Mesenchymal stem cell (in vitro differentiated cells and primary cell): ENCODE data around the gene RTF1.

ENCODE experiments used
- DNase-seq: peaks from one replicate; pipeline ENCODE4 v3.0.0-alpha.2; 2013
- H2AFZ ChIP-seq: one replicate; pipeline ENCODE4 v1.6.1; 2013; ENCODE audit warnings: low read depth, mild to moderate bottlenecking, control low read depth, inconsistent platforms, low read length, moderate library complexity
- H2AK5ac ChIP-seq: 2 replicates; pipeline ENCODE4 v1.6.1; 2013; ENCODE audit warnings: low read length, moderate library complexity, mild to moderate bottlenecking, inconsistent platforms; ENCODE audit not compliant: severe bottlenecking
- H2BK120ac ChIP-seq: one replicate; pipeline ENCODE4 v1.6.1; 2013; ENCODE audit warnings: low read depth, mild to moderate bottlenecking, inconsistent platforms, low read length, moderate library complexity
- H2BK12ac ChIP-seq, 2 experiments: one replicate each; pipeline ENCODE4 v1.6.1; 2013; ENCODE audit warnings: inconsistent platforms in 2 of 2, low read length in 2 of 2, mild to moderate bottlenecking in 2 of 2, moderate library complexity in 2 of 2, control low read depth in 1 of 2
- H2BK15ac ChIP-seq: one replicate; pipeline ENCODE4 v1.6.1; 2013; ENCODE audit warnings: mild to moderate bottlenecking, low read depth, inconsistent platforms; ENCODE audit not compliant: poor library complexity, severe bottlenecking
- H2BK5ac ChIP-seq: 2 replicates; pipeline ENCODE4 v1.6.1; 2013; ENCODE audit warnings: low read depth, mild to moderate bottlenecking, low read length, control low read depth, inconsistent platforms; ENCODE audit not compliant: poor library complexity, severe bottlenecking
- H3K14ac ChIP-seq, 2 experiments: one replicate each; pipeline ENCODE4 v1.6.1; 2013; ENCODE audit warnings: inconsistent platforms in 2 of 2, low read length in 2 of 2, control low read depth in 1 of 2, mild to moderate bottlenecking in 1 of 2, moderate library complexity in 1 of 2
- H3K18ac ChIP-seq, 2 experiments: one replicate each; pipeline ENCODE4 v1.6.1; 2013; ENCODE audit warnings: inconsistent platforms in 2 of 2, low read length in 2 of 2, control low read depth in 1 of 2, low read depth in 1 of 2, mild to moderate bottlenecking in 1 of 2
- H3K23ac ChIP-seq, 2 experiments: one replicate each; pipeline ENCODE4 v1.6.1; 2013; ENCODE audit warnings: inconsistent platforms in 2 of 2, low read length in 2 of 2, mild to moderate bottlenecking in 2 of 2, moderate library complexity in 2 of 2, control low read depth in 1 of 2
- H3K27ac ChIP-seq: 2 replicates; pipeline ENCODE4 v1.5.1; 2013; ENCODE audit warnings: mild to moderate bottlenecking, moderate library complexity, low read length, control low read depth, inconsistent platforms; ENCODE audit not compliant: poor library complexity, severe bottlenecking
- H3K27me3 ChIP-seq, 2 experiments: 2 replicates each; pipeline versions ENCODE4 v1.6.1 to v1.7.0; 2013; ENCODE audit warnings: low read length in 2 of 2, mild to moderate bottlenecking in 2 of 2, moderate library complexity in 2 of 2, control low read depth in 1 of 2, inconsistent platforms in 1 of 2; ENCODE audit not compliant: control insufficient read depth in 1 of 2, insufficient read depth in 1 of 2
- H3K36me3 ChIP-seq, 2 experiments: 2 replicates each; pipeline versions ENCODE4 v1.6.1 to v1.7.0; 2013; ENCODE audit warnings: low read length in 2 of 2, control low read depth in 1 of 2, inconsistent platforms in 1 of 2, low read depth in 1 of 2, mild to moderate bottlenecking in 1 of 2; ENCODE audit not compliant: insufficient read depth in 2 of 2, control insufficient read depth in 1 of 2
- H3K4ac ChIP-seq, 2 experiments: one replicate each; pipeline ENCODE4 v1.6.1; 2013; ENCODE audit warnings: inconsistent platforms in 2 of 2, low read length in 2 of 2, mild to moderate bottlenecking in 2 of 2, moderate library complexity in 2 of 2, control low read depth in 1 of 2, low read depth in 1 of 2
- H3K4me1 ChIP-seq: 2 replicates; pipeline ENCODE4 v1.6.1; 2013; ENCODE audit warnings: low read depth, low read length, control low read depth; ENCODE audit not compliant: control insufficient read depth, insufficient read depth
- H3K4me2 ChIP-seq: 2 replicates; pipeline ENCODE4 v1.6.1; 2013; ENCODE audit warnings: low read length, mild to moderate bottlenecking, inconsistent platforms; ENCODE audit not compliant: poor library complexity, severe bottlenecking
- H3K4me3 ChIP-seq, 2 experiments: 2 replicates each; pipeline versions ENCODE4 v1.5.1 to v1.7.0; 2013; ENCODE audit warnings: low read length in 2 of 2, mild to moderate bottlenecking in 2 of 2, control low read depth in 1 of 2, low read depth in 1 of 2; ENCODE audit not compliant: insufficient read depth in 1 of 2
- H3K79me1 ChIP-seq: replicated peaks from 2 replicates; pipeline ENCODE4 v1.6.1; 2013; ENCODE audit warnings: mild to moderate bottlenecking, control low read depth, low read length, inconsistent platforms; ENCODE audit not compliant: poor library complexity, severe bottlenecking
- H3K9ac ChIP-seq: 2 replicates; pipeline ENCODE4 v1.7.0; 2013; ENCODE audit warnings: mild to moderate bottlenecking, low read length, moderate library complexity
- H3K9me3 ChIP-seq: 2 replicates; pipeline ENCODE4 v1.7.0; 2013; ENCODE audit warnings: mild to moderate bottlenecking, low read length; ENCODE audit not compliant: control insufficient read depth
- H4K8ac ChIP-seq: one replicate; pipeline ENCODE4 v1.6.1; 2013; ENCODE audit warnings: inconsistent platforms, mild to moderate bottlenecking, low read length, moderate library complexity
- H4K91ac ChIP-seq: one replicate; pipeline ENCODE4 v1.6.1; 2013; ENCODE audit warnings: mild to moderate bottlenecking, low read length, inconsistent platforms
- whole genome bisulfite sequencing: methylation state at CpG from one replicate; pipeline ENCODE4 v1.1.7; 2013; ENCODE audit warnings: mixed read lengths; 5-methylcytosine and 5-hydroxymethylcytosine counted together

Gene RTF1

GRCh38 chr15:41504751-41505492 is 88.0 kb downstream of the RTF1 start:
- Histone ChIP-seq H2AK5ac (no peak overlapping the region), H3K4ac (no peak overlapping the region), H3K27ac (no peak overlapping the region), H3K4me3 (no peak overlapping the region), H2BK15ac (no peak overlapping the region), H3K23ac (no peak overlapping the region), H3K79me1 (no peaks in the 10 kb centered on the region), H3K18ac (no peak overlapping the region), H2BK5ac (no peak overlapping the region), H3K4me2 (no peak overlapping the region), H3K9ac (no peak overlapping the region), H2BK12ac (no peak overlapping the region), H3K14ac (no peak overlapping the region), H4K91ac (no peak overlapping the region), H3K4me1 (peaks cover 19% of the 10 kb centered on the region), H3K36me3 (no peaks in the 10 kb centered on the region), H2BK120ac (no peak overlapping the region), H4K8ac (no peak overlapping the region), H3K27me3 (peaks cover 67 to 79% of the 10 kb centered on the region in 2 experiments), H2AFZ (no peak overlapping the region), H3K9me3 (no peaks in the 10 kb centered on the region)
- no peak for DNase-seq
- 84% methylated on average over 13 of the region's 13 CpGs for WGBS

GRCh38 chr15:41505776-41506175 is 88.9 kb downstream of the RTF1 start:
- Histone ChIP-seq H2AFZ (no peak overlapping the region), H4K8ac (no peak overlapping the region), H3K4me1 (peaks cover 19% of the 10 kb centered on the region), H3K9me3 (no peaks in the 10 kb centered on the region), H3K4ac (no peak overlapping the region), H4K91ac (no peak overlapping the region), H3K18ac (no peak overlapping the region), H3K4me3 (no peak overlapping the region), H2BK120ac (no peak overlapping the region), H3K14ac (no peak overlapping the region), H2BK15ac (no peak overlapping the region), H3K4me2 (no peak overlapping the region), H3K27ac (no peak overlapping the region), H3K23ac (no peak overlapping the region), H3K36me3 (no peaks in the 10 kb centered on the region), H3K79me1 (no peaks in the 10 kb centered on the region), H2AK5ac (no peak overlapping the region), H3K9ac (no peak overlapping the region), H3K27me3 (peaks cover 70 to 76% of the 10 kb centered on the region in 2 experiments), H2BK12ac (no peak overlapping the region), H2BK5ac (no peak overlapping the region)
- 72% methylated on average over 4 of the region's 4 CpGs for WGBS
- no peak for DNase-seq

GRCh38 chr15:41506796-41507341 is 90.0 kb downstream of the RTF1 start:
- Histone ChIP-seq H3K23ac (no peak overlapping the region), H3K14ac (no peak overlapping the region), H3K27me3 (peaks cover 64 to 75% of the 10 kb centered on the region in 2 experiments), H3K79me1 (no peaks in the 10 kb centered on the region), H3K4me1 (peaks cover 20% of the 10 kb centered on the region), H2BK15ac (no peak overlapping the region), H3K18ac (no peak overlapping the region), H3K36me3 (no peaks in the 10 kb centered on the region), H2BK12ac (no peak overlapping the region), H3K9ac (no peak overlapping the region), H2BK120ac (no peak overlapping the region), H2BK5ac (no peak overlapping the region), H3K4me3 (no peak overlapping the region), H4K8ac (no peak overlapping the region), H3K4me2 (no peak overlapping the region), H3K4ac (no peak overlapping the region), H3K27ac (no peak overlapping the region), H2AK5ac (no peak overlapping the region), H2AFZ (no peak overlapping the region), H3K9me3 (no peaks in the 10 kb centered on the region), H4K91ac (no peak overlapping the region)
- no peak for DNase-seq
- WGBS = 75% methylated on average over 9 of the region's 10 CpGs

GRCh38 chr15:41507820-41508290 is 91.0 kb downstream of the RTF1 start:
- H3K36me3 ChIP-seq = peaks cover 0 to 3% of the 10 kb centered on the region in 2 experiments
- no peak for DNase-seq
- no peak overlapping the region for H3K14ac ChIP-seq
- no peaks in the 10 kb centered on the region for H3K9me3 ChIP-seq
- no peak overlapping the region for H2BK5ac ChIP-seq
- H2BK120ac ChIP-seq = no peak overlapping the region
- H3K18ac ChIP-seq = no peak overlapping the region
- no peak overlapping the region for H4K8ac ChIP-seq
- no peak overlapping the region for H3K9ac ChIP-seq
- H3K27ac ChIP-seq = no peak overlapping the region
- no peak overlapping the region for H2AK5ac ChIP-seq
- 88% methylated on average over 7 of the region's 7 CpGs for WGBS
- no peak overlapping the region for H3K23ac ChIP-seq
- peaks cover 64 to 75% of the 10 kb centered on the region in 2 experiments for H3K27me3 ChIP-seq
- H3K4me1 ChIP-seq = peaks cover 19% of the 10 kb centered on the region
- H4K91ac ChIP-seq = no peak overlapping the region
- H3K79me1 ChIP-seq = no peaks in the 10 kb centered on the region
- H2BK12ac ChIP-seq = no peak overlapping the region
- no peak overlapping the region for H2AFZ ChIP-seq
- H3K4me2 ChIP-seq = no peak overlapping the region
- H3K4me3 ChIP-seq = no peak overlapping the region
- H3K4ac ChIP-seq = no peak overlapping the region
- H2BK15ac ChIP-seq = no peak overlapping the region
